CD14-positive monocyte (primary cell): ENCODE measurements around the gene KIZ. TPM values are rescaled to one million over a fixed set of nuclear protein-coding genes. Genes with fewer than 3 reads are reported as not detected.

Source experiments
- DNase-seq, 3 donors: peaks; one replicate each; pipeline ENCODE4 v3.0.0-alpha.2; 2011 to 2022
- H2AFZ ChIP-seq: 2 replicates; pipeline ENCODE4 v1.6.0; 2012; ENCODE audit warnings: mild to moderate bottlenecking, low read depth, low read length, inconsistent platforms; ENCODE audit not compliant: insufficient read depth, poor library complexity, severe bottlenecking
- H3K27ac ChIP-seq, 2 donors: 1 replicate in 1 of 2; 2 replicates in 1 of 2; pipeline ENCODE4 v1.5.1; 2012 to 2013; ENCODE audit warnings: low read length in 2 of 2, control low read depth in 1 of 2, inconsistent platforms in 1 of 2, low read depth in 1 of 2, mild to moderate bottlenecking in 1 of 2
- H3K27me3 ChIP-seq, 2 donors: one replicate each; pipeline versions ENCODE4 v1.6.0 to v1.6.1; 2011 to 2013; ENCODE audit warnings: low read length in 2 of 2; ENCODE audit not compliant: control insufficient read depth in 2 of 2, insufficient read depth in 2 of 2
- H3K36me3 ChIP-seq, 2 donors: replicated peaks in 1 of 2; 1 replicate in 1 of 2; 2 replicates in 1 of 2; pipeline versions ENCODE4 v1.5.1 to v1.6.1; 2012 to 2013; ENCODE audit warnings: low read length in 2 of 2, control low read depth in 1 of 2, inconsistent platforms in 1 of 2, mild to moderate bottlenecking in 1 of 2; ENCODE audit not compliant: insufficient read depth in 2 of 2, control insufficient read depth in 1 of 2
- H3K4me1 ChIP-seq, 2 donors: 1 replicate in 1 of 2; 2 replicates in 1 of 2; pipeline versions ENCODE4 v1.5.1 to v1.6.1; 2012 to 2013; ENCODE audit warnings: low read length in 2 of 2, control low read depth in 1 of 2, inconsistent platforms in 1 of 2, mild to moderate bottlenecking in 1 of 2, moderate library complexity in 1 of 2; ENCODE audit not compliant: insufficient read depth in 2 of 2, control insufficient read depth in 1 of 2
- H3K4me2 ChIP-seq: replicated peaks from 2 replicates; pipeline ENCODE3; 2012; ENCODE audit warnings: low read length, moderate library complexity, mild to moderate bottlenecking; ENCODE audit not compliant: poor library complexity, severe bottlenecking; ENCODE audit errors: extremely low read depth
- H3K4me3 ChIP-seq, 3 experiments: fragments of 200-600 bp in 1 of 3; sonication (generic) in 1 of 3; replicated peaks in 1 of 3; 1 replicate in 2 of 3; 2 replicates in 1 of 3; pipeline ENCODE4 v1.5.1; 2011 to 2013; ENCODE audit warnings: low read length in 3 of 3, mild to moderate bottlenecking in 3 of 3, control low read depth in 2 of 3, low read depth in 2 of 3, inconsistent platforms in 1 of 3, moderate library complexity in 1 of 3
- H3K79me2 ChIP-seq: 2 replicates; pipeline ENCODE4 v1.6.0; 2012; ENCODE audit warnings: mild to moderate bottlenecking, control low read depth, inconsistent platforms, low read length, moderate library complexity; ENCODE audit not compliant: insufficient read depth
- H3K9ac ChIP-seq: 2 replicates; pipeline ENCODE4 v1.6.0; 2017; ENCODE audit warnings: low read length, mild to moderate bottlenecking; ENCODE audit not compliant: insufficient read depth, poor library complexity, severe bottlenecking
- H3K9me3 ChIP-seq, 2 donors: replicated peaks in 1 of 2; 1 replicate in 1 of 2; 2 replicates in 1 of 2; pipeline versions ENCODE4 v1.5.1 to v1.6.1; 2012 to 2013; ENCODE audit warnings: low read length in 2 of 2, control low read depth in 1 of 2; ENCODE audit not compliant: control insufficient read depth in 1 of 2, insufficient read depth in 1 of 2
- H4K20me1 ChIP-seq: 2 replicates; pipeline ENCODE4 v1.6.0; 2012; ENCODE audit warnings: mild to moderate bottlenecking, low read length, control low read depth, moderate library complexity; ENCODE audit not compliant: insufficient read depth
- H3K27ac Mint-ChIP-seq, 7 donors: one replicate each; pipeline ENCODE4 v1.8.0; 2020; ENCODE audit warnings: mild to moderate bottlenecking in 7 of 7, mixed read lengths in 7 of 7, moderate library complexity in 6 of 7, inconsistent platforms in 2 of 7
- H3K27me3 Mint-ChIP-seq, 3 donors: one replicate each; pipeline ENCODE4 v1.8.0; 2021 to 2022; ENCODE audit warnings: low read depth in 3 of 3, mild to moderate bottlenecking in 3 of 3, mixed read lengths in 3 of 3, moderate library complexity in 3 of 3, inconsistent platforms in 1 of 3
- H3K36me3 Mint-ChIP-seq, 2 donors: one replicate each; pipeline ENCODE4 v1.8.0; 2020; ENCODE audit warnings: mixed read lengths in 2 of 2, inconsistent platforms in 1 of 2, mild to moderate bottlenecking in 1 of 2
- H3K4me1 Mint-ChIP-seq: one replicate; pipeline ENCODE4 v1.8.0; 2020; ENCODE audit warnings: mild to moderate bottlenecking, mixed read lengths
- H3K4me3 Mint-ChIP-seq, 2 donors: one replicate each; pipeline ENCODE4 v1.8.0; 2020; ENCODE audit warnings: mild to moderate bottlenecking in 2 of 2, mixed read lengths in 2 of 2, moderate library complexity in 1 of 2
- H3K9me3 Mint-ChIP-seq, 7 donors: one replicate each; pipeline ENCODE4 v1.8.0; 2020 to 2022; ENCODE audit warnings: mixed read lengths in 7 of 7, mild to moderate bottlenecking in 6 of 7, moderate library complexity in 6 of 7, inconsistent platforms in 2 of 7
- CTCF ChIP-seq: fragments of 200-600 bp; IDR thresholded peaks from one replicate; pipeline ENCODE4 v1.8.0; 2022; ENCODE audit warnings: antibody characterized with exemption, mild to moderate bottlenecking
- WGBS: methylation state at CpG from one replicate; pipeline ENCODE4 v1.1.5; 2013; ENCODE audit warnings: missing lambda C conversion rate; ENCODE audit not compliant: insufficient coverage; 5-methylcytosine and 5-hydroxymethylcytosine counted together
- intact Hi-C, 2 donors: fragments of 100-400 bp; cut with micrococcal nuclease; formaldehyde crosslinking; loops; one replicate each; pipeline versions ENCODE4 v1.15.0 to v1.15.1; 2023
- polyA plus RNA-seq, 3 donors: library from polyadenylated mRNA; depleted of rRNA in 1 of 3; unstranded in 2 of 3; stranded (reverse) in 1 of 3; fragments of 300-500 nt in 2 of 3; fragments of >200 nt in 1 of 3; fragmentation: Illumina TruSeq in 2 of 3; gene quantifications; 1 replicate in 2 of 3; 2 replicates in 1 of 3; pipeline ENCODE4 v1.2.3, GENCODE V29; 2012 to 2021

KIZ gene
- polyA plus RNA-seq, 3 donors: 7.2 to 13.2 (median 10.2) TPM

- Histone ChIP-seq H3K9me3 (no peaks in the 10 kb centered on the region), H2AFZ (no peak overlapping the region), H3K79me2 (no peaks in the 10 kb centered on the region), H3K36me3 (no peaks in the 10 kb centered on the region), H4K20me1 (no peaks in the 10 kb centered on the region), H3K9ac (no peak overlapping the region), H3K4me3 (no peak overlapping the region), H3K4me2 (no peak overlapping the region), H3K4me1 (no peaks in the 10 kb centered on the region), H3K27me3 (no peaks in the 10 kb centered on the region), H3K27ac (no peak overlapping the region)
- H3K27ac Mint-ChIP-seq: no peak overlapping the region
- H3K27me3 Mint-ChIP-seq: peaks cover 0 to 6% (median 0%) of the 10 kb centered on the region in 3 donors
- intact Hi-C loops: no loop called here
- no peak for TF ChIP-seq CTCF
- H3K4me3 Mint-ChIP-seq: no peak overlapping the region
- peaks cover 11% of the 10 kb centered on the region in 2 donors for H3K36me3 Mint-ChIP-seq
- 90% methylated on average over 2 of the region's 3 CpGs for WGBS
- peaks cover 0 to 3% (median 0%) of the 10 kb centered on the region in 7 donors for H3K9me3 Mint-ChIP-seq
- H3K4me1 Mint-ChIP-seq: no peaks in the 10 kb centered on the region
- no peak for DNase-seq
Measured at GRCh38 chr20:21208999-21209398, 83.1 kb downstream of the KIZ start.

DNA sequence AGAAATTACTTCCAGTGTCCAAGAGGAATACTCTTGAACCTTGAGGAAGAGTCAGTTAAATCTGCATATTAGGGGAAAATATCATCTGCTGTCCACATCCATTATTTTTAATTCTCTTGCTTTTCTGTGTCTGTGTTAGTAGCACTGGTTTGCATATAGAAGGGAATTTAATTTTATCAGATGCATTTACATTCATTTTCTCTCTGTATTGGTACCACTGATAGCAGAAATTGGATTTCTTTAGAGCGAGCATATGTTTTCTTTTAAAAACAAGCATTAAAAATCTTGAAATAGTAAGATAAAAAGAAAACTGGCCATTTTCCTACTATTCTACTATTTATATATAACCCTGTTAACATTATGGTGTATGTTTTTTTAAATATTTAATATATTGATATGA is 83.8 kb downstream of the KIZ start:
- Mint-ChIP-seq H3K9me3 (peaks cover 0 to 3% (median 0%) of the 10 kb centered on the region in 7 donors), H3K4me3 (no peak overlapping the region), H3K4me1 (no peaks in the 10 kb centered on the region), H3K36me3 (peaks cover 11% of the 10 kb centered on the region in 2 donors), H3K27me3 (peaks cover 0 to 6% (median 0%) of the 10 kb centered on the region in 3 donors), H3K27ac (no peak overlapping the region)
- no peak overlapping the region for H3K4me3 ChIP-seq
- no peaks in the 10 kb centered on the region for H3K79me2 ChIP-seq
- no peak overlapping the region for H3K4me2 ChIP-seq
- intact Hi-C loops: no loop called here
- H3K27ac ChIP-seq: no peak overlapping the region
- no peaks in the 10 kb centered on the region for H4K20me1 ChIP-seq
- no peaks in the 10 kb centered on the region for H3K4me1 ChIP-seq
- WGBS: no CpG with 5 or more reads among the region's 1 CpG
- no peak overlapping the region for H2AFZ ChIP-seq
- no peak for DNase-seq
- H3K9me3 ChIP-seq: no peaks in the 10 kb centered on the region
- no peak overlapping the region for H3K9ac ChIP-seq
- H3K36me3 ChIP-seq: no peaks in the 10 kb centered on the region
- TF ChIP-seq CTCF: no peak
- no peaks in the 10 kb centered on the region for H3K27me3 ChIP-seq
